SK-N-SH (cell line): ENCODE data around the gene RTF2. TPM values are rescaled to one million over a fixed set of nuclear protein-coding genes. Genes with fewer than 3 reads are reported as not detected.
"Not testable (repeated sequence)": the region's sequence is repeated elsewhere in the genome, so short reads cannot be mapped to it uniquely, and the experiment has no call there.

ENCODE experiments used
- CTCF ChIA-PET: fragments of 300-600, 350-600 bp; formaldehyde crosslinking; extraction: SDS; loops from one replicate; lab custom pipeline; 2021; lab: Yijun Ruan, JAX
- POLR2A ChIA-PET: fragments of 350-600 bp; sonication (Branson Sonifier 250); formaldehyde crosslinking; extraction: SDS; loops from one replicate; lab custom pipeline; 2020; ENCODE audit warnings: antibody characterized with exemption, inconsistent platforms; lab: Yijun Ruan, JAX
- DNase-seq: peaks from one replicate; pipeline ENCODE4 v3.0.0; 2012
- H2AFZ ChIP-seq: fragments of 200-600 bp; sonication (generic); 2 replicates; pipeline ENCODE4 v1.8.1; 2016; ENCODE audit warnings: antibody characterized with exemption, mild to moderate bottlenecking, low read depth
- H3F3A ChIP-seq: fragments of 200-600 bp; sonication (generic); replicated peaks from 2 replicates; pipeline ENCODE3; 2016; ENCODE audit warnings: antibody characterized with exemption, mild to moderate bottlenecking; ENCODE audit not compliant: insufficient read depth
- H3K27ac ChIP-seq, 2 experiments: fragments of 200-500 bp in 1 of 2; fragments of 200-600 bp in 1 of 2; sonication (Bioruptor generic) in 1 of 2; sonication (generic), shearing (Covaris generic) in 1 of 2; 2 replicates each; pipeline versions ENCODE4 v1.5.1 to v1.6.1; 2014 to 2016; ENCODE audit warnings: low read depth in 2 of 2, inconsistent platforms in 1 of 2, low read length in 1 of 2, mild to moderate bottlenecking in 1 of 2, mixed read lengths in 1 of 2
- H3K27me3 ChIP-seq: fragments of 200-600 bp; sonication (generic), shearing (Covaris generic); 2 replicates; pipeline ENCODE4 v1.6.1; 2016; ENCODE audit warnings: mixed run types; ENCODE audit not compliant: insufficient read depth
- H3K36me3 ChIP-seq, 2 experiments: fragments of 200-500 bp in 1 of 2; fragments of 200-600 bp in 1 of 2; sonication (Bioruptor generic) in 1 of 2; sonication (generic) in 1 of 2; replicated peaks in 1 of 2; 2 replicates each; pipeline versions ENCODE3 to v1.5.1; 2014 to 2016; ENCODE audit warnings: low read length in 1 of 2, mild to moderate bottlenecking in 1 of 2; ENCODE audit not compliant: insufficient read depth in 2 of 2, control insufficient read depth in 1 of 2
- H3K4me1 ChIP-seq, 2 experiments: fragments of 200-500 bp in 1 of 2; fragments of 200-600 bp in 1 of 2; sonication (Bioruptor generic) in 1 of 2; sonication (generic), shearing (Covaris generic) in 1 of 2; 2 replicates each; pipeline versions ENCODE4 v1.5.1 to v1.6.1; 2014 to 2016; ENCODE audit warnings: low read depth in 1 of 2, low read length in 1 of 2, mixed run types in 1 of 2; ENCODE audit not compliant: insufficient read depth in 2 of 2, control insufficient read depth in 1 of 2
- H3K4me2 ChIP-seq: fragments of 200-600 bp; sonication (generic), shearing (Covaris generic); 2 replicates; pipeline ENCODE4 v1.6.1; 2017; ENCODE audit warnings: mixed run types
- H3K4me3 ChIP-seq, 2 experiments: fragments of 200-500 bp in 1 of 2; fragments of 200-600 bp in 1 of 2; sonication (Bioruptor generic) in 1 of 2; sonication (generic), shearing (Covaris generic) in 1 of 2; 2 replicates each; pipeline versions ENCODE4 v1.5.1 to v1.8.1; 2014 to 2016; ENCODE audit warnings: low read depth in 2 of 2, inconsistent platforms in 1 of 2, low read length in 1 of 2, mild to moderate bottlenecking in 1 of 2, mixed read lengths in 1 of 2, moderate library complexity in 1 of 2
- H3K79me2 ChIP-seq: fragments of 200-600 bp; sonication (generic); 2 replicates; pipeline ENCODE4 v1.8.1; 2017; ENCODE audit warnings: mild to moderate bottlenecking; ENCODE audit not compliant: insufficient read depth
- H3K9ac ChIP-seq: fragments of 200-600 bp; sonication (generic); 2 replicates; pipeline ENCODE4 v1.6.1; 2017; ENCODE audit warnings: mixed run types
- H3K9me2 ChIP-seq: fragments of 200-600 bp; sonication (generic); 2 replicates; pipeline ENCODE4 v1.6.1; 2017; ENCODE audit warnings: mixed run types
- H3K9me3 ChIP-seq: fragments of 200-600 bp; sonication (generic); 2 replicates; pipeline ENCODE4 v1.6.1; 2017; ENCODE audit warnings: mixed run types, mild to moderate bottlenecking, moderate library complexity
- H4K20me1 ChIP-seq: fragments of 200-600 bp; sonication (generic); 2 replicates; pipeline ENCODE4 v1.6.1; 2017; ENCODE audit warnings: mild to moderate bottlenecking, mixed run types; ENCODE audit not compliant: insufficient read depth
- EZH2phosphoT487 ChIP-seq: fragments of 200-600 bp; sonication (generic); IDR thresholded peaks from 2 replicates; pipeline ENCODE4 v1.6.1; 2017; ENCODE audit warnings: low read depth, mixed run types, mild to moderate bottlenecking, antibody characterized with exemption, moderate library complexity, borderline replicate concordance
- GABPA ChIP-seq: IDR thresholded peaks from 2 replicates; pipeline ENCODE4 v1.4.0; 2012; ENCODE audit warnings: low read depth, mild to moderate bottlenecking
- JUND ChIP-seq: IDR thresholded peaks from 2 replicates; pipeline ENCODE4 v1.4.0; 2012
- RAD21 ChIP-seq: IDR thresholded peaks from 2 replicates; pipeline ENCODE4 v1.6.1; 2012; ENCODE audit warnings: mild to moderate bottlenecking, low read length
- RCOR1 ChIP-seq: fragments of 150-350 bp; IDR thresholded peaks from 2 replicates; pipeline ENCODE4 v1.6.1; 2017; ENCODE audit warnings: antibody characterized with exemption, low read length
- TAF1 ChIP-seq: IDR thresholded peaks from 2 replicates; pipeline ENCODE4 v1.6.1; 2012; ENCODE audit warnings: low read depth, mild to moderate bottlenecking, low read length, moderate library complexity, borderline replicate concordance
- TEAD4 ChIP-seq: IDR thresholded peaks from 2 replicates; pipeline ENCODE4 v1.4.0; 2012; ENCODE audit warnings: mild to moderate bottlenecking, borderline replicate concordance; ENCODE audit not compliant: insufficient read depth
- YY1 ChIP-seq: IDR thresholded peaks from 2 replicates; pipeline ENCODE4 v1.4.0; 2012; ENCODE audit warnings: low read depth, mild to moderate bottlenecking
- WGBS: methylation state at CpG from one replicate; pipeline ENCODE4 v1.1.6; 2017; ENCODE audit warnings: low lambda C conversion rate; 5-methylcytosine and 5-hydroxymethylcytosine counted together
- polyA plus RNA-seq, 3 experiments: library from polyadenylated mRNA; depleted of rRNA; stranded (reverse); fragments of >200 nt; gene quantifications; 2 replicates each; pipeline ENCODE4 v1.2.3, GENCODE V29; 2012
- TF ChIP-seq, protein P1 (sequence below): IDR thresholded peaks from 2 replicates; pipeline ENCODE4 v1.4.0; 2012; ENCODE audit warnings: low read depth, borderline replicate concordance
- TF ChIP-seq, protein P2 (sequence below): fragments of 150-350 bp; IDR thresholded peaks from 2 replicates; pipeline ENCODE4 v1.6.1; 2017; ENCODE audit warnings: antibody characterized with exemption, low read length, low read depth, borderline replicate concordance

Gene RTF2
- polyA plus RNA-seq, 1 of the 3 experiments (the other 2 are of a cell fraction), result 78.2 TPM

DNA sequence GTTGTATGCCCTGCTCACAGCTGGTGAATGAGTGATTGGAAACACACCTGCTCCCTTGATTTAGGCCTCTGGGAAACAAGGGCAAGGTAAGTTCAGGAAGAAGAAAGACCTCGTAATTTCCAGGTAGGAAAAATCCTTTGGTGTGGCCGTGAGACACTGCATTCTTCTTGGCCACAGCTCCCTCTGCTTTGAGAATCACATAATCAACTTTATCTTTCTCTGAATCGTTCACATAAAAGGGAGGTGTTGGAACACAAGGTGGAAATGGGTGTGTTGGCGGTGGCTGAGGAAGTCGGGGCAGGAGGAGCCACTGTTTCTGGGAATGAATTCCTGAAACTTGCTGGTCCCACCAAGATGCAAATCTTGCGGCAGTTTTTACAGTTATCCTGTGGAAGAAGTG, 90.5 kb downstream of the RTF2 start (continued):
- TF ChIP-seq, protein P1, sequence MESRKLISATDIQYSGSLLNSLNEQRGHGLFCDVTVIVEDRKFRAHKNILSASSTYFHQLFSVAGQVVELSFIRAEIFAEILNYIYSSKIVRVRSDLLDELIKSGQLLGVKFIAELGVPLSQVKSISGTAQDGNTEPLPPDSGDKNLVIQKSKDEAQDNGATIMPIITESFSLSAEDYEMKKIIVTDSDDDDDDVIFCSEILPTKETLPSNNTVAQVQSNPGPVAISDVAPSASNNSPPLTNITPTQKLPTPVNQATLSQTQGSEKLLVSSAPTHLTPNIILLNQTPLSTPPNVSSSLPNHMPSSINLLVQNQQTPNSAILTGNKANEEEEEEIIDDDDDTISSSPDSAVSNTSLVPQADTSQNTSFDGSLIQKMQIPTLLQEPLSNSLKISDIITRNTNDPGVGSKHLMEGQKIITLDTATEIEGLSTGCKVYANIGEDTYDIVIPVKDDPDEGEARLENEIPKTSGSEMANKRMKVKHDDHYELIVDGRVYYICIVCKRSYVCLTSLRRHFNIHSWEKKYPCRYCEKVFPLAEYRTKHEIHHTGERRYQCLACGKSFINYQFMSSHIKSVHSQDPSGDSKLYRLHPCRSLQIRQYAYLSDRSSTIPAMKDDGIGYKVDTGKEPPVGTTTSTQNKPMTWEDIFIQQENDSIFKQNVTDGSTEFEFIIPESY, result no peak
- TF ChIP-seq RCOR1 (no peak), YY1 (no peak)
- TF ChIP-seq, protein P2, sequence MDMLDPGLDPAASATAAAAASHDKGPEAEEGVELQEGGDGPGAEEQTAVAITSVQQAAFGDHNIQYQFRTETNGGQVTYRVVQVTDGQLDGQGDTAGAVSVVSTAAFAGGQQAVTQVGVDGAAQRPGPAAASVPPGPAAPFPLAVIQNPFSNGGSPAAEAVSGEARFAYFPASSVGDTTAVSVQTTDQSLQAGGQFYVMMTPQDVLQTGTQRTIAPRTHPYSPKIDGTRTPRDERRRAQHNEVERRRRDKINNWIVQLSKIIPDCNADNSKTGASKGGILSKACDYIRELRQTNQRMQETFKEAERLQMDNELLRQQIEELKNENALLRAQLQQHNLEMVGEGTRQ, result no peak

DNA sequence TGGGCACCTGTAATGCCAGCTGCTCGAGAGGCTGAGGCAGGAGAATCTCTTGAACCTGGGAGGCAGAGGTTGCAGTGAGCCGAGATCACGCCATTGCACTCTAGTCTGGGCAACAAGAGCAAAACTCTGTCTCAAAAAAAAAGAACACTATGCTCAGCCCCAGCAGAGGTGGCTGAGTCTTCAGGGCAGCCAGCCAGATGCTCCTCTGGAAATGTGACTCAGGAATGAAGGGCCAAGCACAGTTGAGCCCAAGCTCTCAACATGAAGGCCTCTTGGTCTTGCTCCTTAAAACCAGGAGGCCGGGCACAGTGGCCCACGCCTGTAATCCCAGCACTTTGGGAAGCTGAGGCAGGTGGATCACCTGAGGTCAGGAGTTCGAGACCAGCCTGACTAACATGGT, 96.1 kb downstream of the RTF2 start:
- H3K9ac ChIP-seq, H3K36me3 ChIP-seq, H3K79me2 ChIP-seq, H4K20me1 ChIP-seq, H3K4me2 ChIP-seq, H3K4me1 ChIP-seq, H3K9me3 ChIP-seq, H3K27ac ChIP-seq, H3K4me3 ChIP-seq, H2AFZ ChIP-seq, H3F3A ChIP-seq, DNase-seq, POLR2A ChIA-PET, H3K9me2 ChIP-seq: not testable (repeated sequence)
- 16% methylated on average over 6 of the region's 6 CpGs for WGBS
- CTCF ChIA-PET, result interaction anchor here (6.0 kb wide), 1 partner anchor 14 kb away, joined by 23 read pairs; no protein-coding TSS in a partner anchor
- peaks cover 37% of the 10 kb centered on the region for H3K27me3 ChIP-seq

DNA sequence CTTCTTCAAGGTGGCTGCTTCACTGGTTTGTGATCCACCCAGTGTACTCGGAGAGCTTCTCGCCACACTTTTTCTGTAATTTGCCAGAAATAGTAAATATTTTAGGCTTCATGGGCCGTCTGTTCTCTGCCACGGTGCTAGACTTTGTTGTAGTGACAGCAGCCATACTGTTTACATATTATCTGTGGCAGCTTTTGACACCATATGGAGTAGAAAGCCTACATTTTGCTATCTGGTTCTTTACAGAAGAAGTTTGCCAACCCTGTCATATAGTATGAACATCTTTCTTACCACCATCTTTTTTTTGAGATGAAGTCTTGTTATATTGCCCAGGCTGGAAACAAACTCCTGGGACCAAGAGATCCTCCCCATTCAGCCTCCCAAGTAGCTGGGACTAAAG, 97.1 kb downstream of the RTF2 start:
- no peak overlapping the region for H3K4me2 ChIP-seq
- TF ChIP-seq TAF1 (no peak), TEAD4 (no peak), JUND (no peak), GABPA (no peak), RAD21 (no peak), EZH2phosphoT487 (no peak)
- TF ChIP-seq, all 33 proteins: peak for 0
- H2AFZ ChIP-seq, result no peak overlapping the region
- no peaks in the 10 kb centered on the region for H3K36me3 ChIP-seq
- H3K9ac ChIP-seq, result no peak overlapping the region
- no peaks in the 10 kb centered on the region for H4K20me1 ChIP-seq
- no peaks in the 10 kb centered on the region for H3K9me3 ChIP-seq
- peaks cover 27% of the 10 kb centered on the region; the same call in 1 of the 2 replicates for H3K27me3 ChIP-seq
- H3K27ac ChIP-seq, result no peak overlapping the region
- H3F3A ChIP-seq, result no peaks in the 10 kb centered on the region
- CTCF ChIA-PET, result interaction anchor here (6.0 kb wide), 1 partner anchor 15 kb away, joined by 23 read pairs; no protein-coding TSS in a partner anchor
- no peaks in the 10 kb centered on the region for H3K4me1 ChIP-seq
- H3K9me2 ChIP-seq, result no peaks in the 10 kb centered on the region
- no peak for DNase-seq
- no peaks in the 10 kb centered on the region for H3K79me2 ChIP-seq
- no peak overlapping the region for H3K4me3 ChIP-seq
- POLR2A ChIA-PET, result no interaction called here
- 12% methylated on average over 4 of the region's 4 CpGs for WGBS
